ENCODE data around the gene RIT2.

Gene RIT2

GRCh38 chr18:42707080-42707479, 408.4 kb downstream of the RIT2 start:
- H3K4me3 ChIP-seq (ENCODE audit: low read depth, low read length) = no peak overlapping the region

- no peak overlapping the region for H3K4me3 ChIP-seq (ENCODE audit: low read depth, low read length)
These were observed 408.9 kb downstream of the RIT2 start for GRCh38 chr18:42706618-42707017.

GRCh38 chr18:42706029-42706608, 409.4 kb downstream of the RIT2 start:
- H3K4me3 ChIP-seq (ENCODE audit: low read depth, low read length) = no peak overlapping the region

Measured in iPS-11a (cell line).